Measurements from ENCODE around the gene ZNF18. TPM values are rescaled to one million over a fixed set of nuclear protein-coding genes. Genes with fewer than 3 reads are reported as not detected.

Gene ZNF18, protein sequence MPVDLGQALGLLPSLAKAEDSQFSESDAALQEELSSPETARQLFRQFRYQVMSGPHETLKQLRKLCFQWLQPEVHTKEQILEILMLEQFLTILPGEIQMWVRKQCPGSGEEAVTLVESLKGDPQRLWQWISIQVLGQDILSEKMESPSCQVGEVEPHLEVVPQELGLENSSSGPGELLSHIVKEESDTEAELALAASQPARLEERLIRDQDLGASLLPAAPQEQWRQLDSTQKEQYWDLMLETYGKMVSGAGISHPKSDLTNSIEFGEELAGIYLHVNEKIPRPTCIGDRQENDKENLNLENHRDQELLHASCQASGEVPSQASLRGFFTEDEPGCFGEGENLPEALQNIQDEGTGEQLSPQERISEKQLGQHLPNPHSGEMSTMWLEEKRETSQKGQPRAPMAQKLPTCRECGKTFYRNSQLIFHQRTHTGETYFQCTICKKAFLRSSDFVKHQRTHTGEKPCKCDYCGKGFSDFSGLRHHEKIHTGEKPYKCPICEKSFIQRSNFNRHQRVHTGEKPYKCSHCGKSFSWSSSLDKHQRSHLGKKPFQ
- 8.3 and 12.5 TPM in 2 replicates for total RNA-seq

DNA sequence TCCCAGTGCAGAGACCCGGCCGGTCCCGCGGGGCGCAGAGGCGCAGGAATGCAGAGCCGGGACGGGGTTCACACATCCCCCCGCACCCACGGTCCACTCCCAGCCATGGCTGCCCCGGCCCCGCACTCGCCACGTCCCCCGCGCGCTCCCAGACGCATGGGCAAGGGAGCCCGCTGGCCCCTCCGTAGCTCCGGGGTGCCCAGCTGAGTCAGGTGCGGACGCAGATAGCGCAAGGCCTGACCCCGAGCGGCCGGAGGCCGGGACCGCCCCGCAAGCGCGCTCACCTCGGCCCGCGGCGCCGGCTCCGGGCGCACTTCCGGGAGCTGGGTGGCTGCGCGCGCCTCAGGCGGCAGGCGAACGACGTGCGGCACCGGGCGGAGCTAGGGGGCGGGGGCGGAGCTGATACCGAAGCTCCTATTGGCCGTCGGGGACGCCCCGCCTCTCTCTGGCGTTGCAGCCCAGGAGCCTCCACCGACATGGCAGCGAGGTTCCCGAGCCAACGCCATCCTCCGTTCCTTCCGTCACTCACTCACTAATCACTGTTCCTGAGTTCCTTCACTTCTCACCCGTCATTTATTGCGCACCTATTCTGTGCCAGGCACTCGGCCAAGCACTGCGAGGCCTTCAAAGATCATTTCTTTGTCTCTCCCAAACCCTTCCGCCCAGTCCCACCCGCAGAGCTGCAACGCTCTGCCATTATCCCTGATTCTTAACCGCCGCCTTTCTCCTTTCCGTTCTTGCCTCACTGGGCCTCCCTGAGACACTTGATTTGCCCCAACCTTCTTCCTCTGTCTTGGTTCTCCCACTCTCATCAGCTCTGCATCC lies at the start of gene ZNF18:
ZNF18 (minus strand) TSS at position 329 of the 825 bp plus-strand sequence. CDS start 4,646 bp downstream, outside the sequence.

DNA sequence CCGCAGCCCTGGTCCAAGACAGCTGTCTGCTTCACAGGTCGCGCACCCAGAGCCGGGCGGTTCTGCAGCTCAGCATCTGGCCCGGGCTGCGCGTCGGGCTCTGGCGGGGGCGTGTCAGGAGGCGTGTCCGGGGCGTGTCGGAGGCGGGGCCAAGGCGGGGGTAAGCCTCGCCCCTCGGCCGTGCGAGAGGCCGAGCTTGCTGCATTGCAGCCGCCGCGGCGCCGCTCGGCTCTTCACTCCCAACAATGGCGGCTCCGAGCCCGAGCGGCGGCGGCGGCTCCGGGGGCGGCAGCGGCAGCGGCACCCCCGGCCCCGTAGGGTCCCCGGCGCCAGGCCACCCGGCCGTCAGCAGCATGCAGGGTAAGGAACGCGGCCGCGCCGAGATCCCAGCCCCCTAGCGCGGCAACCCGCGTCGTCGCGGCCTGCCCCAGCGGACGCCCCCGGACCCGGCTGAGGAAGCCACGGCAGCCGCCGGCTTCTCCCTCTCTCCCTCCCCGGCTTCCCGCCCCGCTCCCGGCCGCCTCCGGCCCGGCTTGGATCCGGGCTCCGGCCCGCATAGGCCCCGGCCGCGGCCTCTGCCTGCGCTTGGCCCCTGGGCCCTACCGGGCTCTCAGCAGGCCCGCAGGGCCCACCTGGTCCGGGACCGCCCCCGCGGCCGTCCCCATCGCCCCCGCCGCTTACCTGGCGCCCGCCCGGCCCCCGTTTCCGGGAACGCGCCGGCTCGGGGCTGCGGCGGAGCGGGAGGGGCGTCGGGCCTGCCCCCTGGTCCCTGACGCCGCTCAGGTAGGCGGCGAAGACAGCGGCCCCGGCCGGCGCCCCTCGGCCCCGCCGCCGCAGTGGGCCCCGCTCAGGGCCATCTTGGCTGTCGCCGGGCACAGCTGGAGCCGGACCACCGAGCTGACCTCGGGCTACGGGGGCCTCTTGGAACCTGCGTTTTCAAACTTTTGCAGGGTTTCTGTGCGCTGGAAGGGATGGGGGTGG lies 23.7 kb upstream of the ZNF18 start, which contains the start of gene MAP2K4:
MAP2K4 (plus strand) TSS at position 236 of the 981 bp plus-strand sequence; CDS start at position 246, 10 bp downstream.

Other genes starting within 250 kb of the ZNF18 start
- gene MAP2K4, start 23.4 kb upstream of the ZNF18 start, total RNA-seq = 37.1 and 46.0 TPM in 2 replicates

All from tracheal epithelial cell (primary cell).